Esophagus muscularis mucosa (tissue), 4 donors: ENCODE data around the gene EIF4G3.

ENCODE experiments used
- CTCF ChIP-seq, 3 experiments: fragments of 200-600 bp in 2 of 3; fragments of 450-650 bp in 1 of 3; sonication (generic) in 2 of 3; IDR thresholded peaks; one replicate each; pipeline ENCODE4 v1.5.1; 2017 to 2019; ENCODE audit warnings: antibody characterized with exemption in 3 of 3, mild to moderate bottlenecking in 2 of 3, moderate library complexity in 1 of 3
- EP300 ChIP-seq: sonication (generic); formaldehyde crosslinking; IDR thresholded peaks from one replicate; pipeline ENCODE4 v1.6.1; 2017; ENCODE audit warnings: antibody characterized with exemption
- POLR2A ChIP-seq: fragments of 450-650 bp; IDR thresholded peaks from one replicate; pipeline ENCODE4 v1.6.1; 2017; ENCODE audit warnings: antibody characterized with exemption, moderate library complexity, mild to moderate bottlenecking, low read depth
- POLR2AphosphoS5 ChIP-seq, 2 donors: sonication (generic); formaldehyde crosslinking; IDR thresholded peaks; one replicate each; pipeline ENCODE4 v1.6.1; 2017; ENCODE audit warnings: antibody characterized with exemption in 2 of 2

GRCh38 chr1:21152423-21153100 is 24.1 kb downstream of the EIF4G3 start:
- TF ChIP-seq CTCF (IDR thresholded peaks at IDR 0.05), result no peak
- TF ChIP-seq POLR2AphosphoS5 (IDR thresholded peaks at IDR 0.05), result no peak
- TF ChIP-seq EP300, result no peak
- TF ChIP-seq POLR2A, result no peak
